Nephron (organoid): Measurements from ENCODE around the gene GATAD2B.

ENCODE experiments used
- H3K27ac Mint-ChIP-seq, 3 experiments: 2 replicates each; pipeline ENCODE4 v1.8.0; 2020; ENCODE audit warnings: mixed read lengths in 3 of 3, mild to moderate bottlenecking in 2 of 3, moderate library complexity in 1 of 3
- H3K27me3 Mint-ChIP-seq: 2 replicates; pipeline ENCODE4 v1.8.0; 2021; ENCODE audit warnings: low read depth, mild to moderate bottlenecking, moderate library complexity, mixed read lengths
- H3K36me3 Mint-ChIP-seq: 2 replicates; pipeline ENCODE4 v1.8.0; 2020; ENCODE audit warnings: low read depth, mixed read lengths
- H3K4me1 Mint-ChIP-seq: 2 replicates; pipeline ENCODE4 v1.8.0; 2020; ENCODE audit warnings: mixed read lengths
- H3K4me3 Mint-ChIP-seq, 3 experiments: 2 replicates each; pipeline ENCODE4 v1.8.0; 2020; ENCODE audit warnings: mild to moderate bottlenecking in 3 of 3, mixed read lengths in 3 of 3, moderate library complexity in 2 of 3
- H3K9me3 Mint-ChIP-seq: 2 replicates; pipeline ENCODE4 v1.8.0; 2020; ENCODE audit warnings: mixed read lengths
- TF ChIP-seq, protein P1 (sequence below), 3 experiments: fragments of 200-600 bp; sonication (generic); IDR thresholded peaks; one replicate each; pipeline ENCODE4 v1.5.0; 2021; ENCODE audit warnings: antibody characterized with exemption in 3 of 3; ENCODE audit not compliant: unreplicated experiment in 3 of 3

The GATAD2B gene

DNA sequence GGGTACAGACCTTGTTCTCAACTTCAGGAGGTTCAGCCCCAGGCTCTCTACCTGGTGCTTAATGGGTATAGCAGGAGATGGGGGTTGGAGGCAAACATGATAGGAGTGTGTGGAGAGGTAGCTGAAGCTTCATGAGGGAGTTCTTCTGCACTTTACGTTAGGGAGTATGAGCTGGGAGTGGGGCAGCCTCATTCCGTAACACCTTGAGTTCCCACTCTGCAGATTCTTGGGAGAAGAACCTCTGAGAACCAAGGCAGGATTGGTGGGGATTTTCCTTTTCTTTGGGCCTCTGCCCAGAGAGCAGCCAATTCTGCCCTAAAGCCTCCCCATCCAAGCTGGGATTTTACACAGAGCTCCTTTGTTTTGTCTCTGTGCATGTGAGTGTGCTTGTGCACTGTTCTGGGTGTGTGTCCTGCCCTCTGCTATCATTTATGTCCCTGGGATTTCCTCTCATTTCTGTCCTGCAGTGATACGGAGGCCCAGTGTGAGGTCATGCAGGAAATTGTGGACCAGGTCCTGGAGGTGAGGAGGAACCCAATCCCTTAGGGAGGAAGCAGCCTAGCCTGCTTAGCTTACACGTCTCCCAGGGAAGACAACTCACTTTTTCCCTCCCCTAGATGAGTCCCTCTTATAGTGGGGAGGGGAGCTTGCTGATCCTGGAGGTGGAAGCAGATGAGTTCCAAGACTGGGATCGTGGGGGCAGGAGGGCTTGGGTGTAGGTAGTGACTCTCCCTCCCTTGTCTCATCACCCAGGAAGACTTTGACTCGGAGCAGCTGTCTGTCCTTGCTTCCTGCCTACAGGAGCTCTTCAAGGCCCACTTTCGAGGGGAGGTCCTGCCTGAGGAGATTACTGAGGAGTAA is 159.2 kb downstream of the GATAD2B start:
- peaks cover 82% of the 10 kb centered on the region for H3K36me3 Mint-ChIP-seq
- peaks cover 5% of the 10 kb centered on the region for H3K27me3 Mint-ChIP-seq

DNA sequence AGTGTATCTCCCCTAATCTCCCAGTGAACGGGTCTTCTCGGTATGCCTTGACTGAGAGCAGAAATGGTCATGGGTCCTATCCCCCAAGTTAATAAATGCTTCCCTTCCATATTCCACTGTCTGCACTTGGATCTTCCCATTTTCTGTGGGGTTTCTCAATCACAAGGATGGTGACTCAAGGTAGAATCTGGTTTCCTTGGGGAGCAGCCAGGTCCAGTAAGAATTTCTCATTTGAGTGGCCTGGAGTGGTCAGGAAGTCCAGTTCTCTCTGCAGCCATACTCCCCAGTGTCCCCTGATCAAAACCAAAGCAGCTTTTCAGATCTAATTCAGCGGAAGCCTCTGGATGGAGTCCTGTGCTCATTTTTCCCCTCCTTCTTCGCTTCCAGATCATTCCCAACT is 162.3 kb downstream of the GATAD2B start:
- Mint-ChIP-seq H3K9me3 (no peaks in the 10 kb centered on the region), H3K4me1 (no peaks in the 10 kb centered on the region), H3K27me3 (no peaks in the 10 kb centered on the region), H3K4me3 (no peak overlapping the region), H3K27ac (no peak overlapping the region), H3K36me3 (peaks cover 75% of the 10 kb centered on the region)
- TF ChIP-seq, protein P1, sequence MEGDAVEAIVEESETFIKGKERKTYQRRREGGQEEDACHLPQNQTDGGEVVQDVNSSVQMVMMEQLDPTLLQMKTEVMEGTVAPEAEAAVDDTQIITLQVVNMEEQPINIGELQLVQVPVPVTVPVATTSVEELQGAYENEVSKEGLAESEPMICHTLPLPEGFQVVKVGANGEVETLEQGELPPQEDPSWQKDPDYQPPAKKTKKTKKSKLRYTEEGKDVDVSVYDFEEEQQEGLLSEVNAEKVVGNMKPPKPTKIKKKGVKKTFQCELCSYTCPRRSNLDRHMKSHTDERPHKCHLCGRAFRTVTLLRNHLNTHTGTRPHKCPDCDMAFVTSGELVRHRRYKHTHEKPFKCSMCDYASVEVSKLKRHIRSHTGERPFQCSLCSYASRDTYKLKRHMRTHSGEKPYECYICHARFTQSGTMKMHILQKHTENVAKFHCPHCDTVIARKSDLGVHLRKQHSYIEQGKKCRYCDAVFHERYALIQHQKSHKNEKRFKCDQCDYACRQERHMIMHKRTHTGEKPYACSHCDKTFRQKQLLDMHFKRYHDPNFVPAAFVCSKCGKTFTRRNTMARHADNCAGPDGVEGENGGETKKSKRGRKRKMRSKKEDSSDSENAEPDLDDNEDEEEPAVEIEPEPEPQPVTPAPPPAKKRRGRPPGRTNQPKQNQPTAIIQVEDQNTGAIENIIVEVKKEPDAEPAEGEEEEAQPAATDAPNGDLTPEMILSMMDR (IDR thresholded peaks at IDR 0.05; ENCODE audit: unreplicated experiment in 3 of 3): no peak

More for the DNA sequence above, 159.2 kb downstream of the GATAD2B start:
- Mint-ChIP-seq H3K4me1 (no peaks in the 10 kb centered on the region), H3K4me3 (no peak overlapping the region), H3K9me3 (no peaks in the 10 kb centered on the region), H3K27ac (peak overlapping the region in 1 of 3 experiments; percentile 72)
- TF ChIP-seq, protein P1 (IDR thresholded peaks at IDR 0.05; ENCODE audit: unreplicated experiment in 3 of 3): no peak
